Lower leg skin (tissue), 4 donors: ENCODE measurements around the gene PAK5. TPM values are rescaled to one million over a fixed set of nuclear protein-coding genes. Genes with fewer than 3 reads are reported as not detected.
"Not testable (repeated sequence)": the region's sequence is repeated elsewhere in the genome, so short reads cannot be mapped to it uniquely, and the experiment has no call there.

Experiments
- DNase-seq, 2 donors: peaks; one replicate each; pipeline ENCODE4 v3.0.0-alpha.2; 2019; ENCODE audit warnings: low spot score in 2 of 2
- H3K4me3 ChIP-seq: fragments of 200-600 bp; sonication (generic); 2 replicates; pipeline ENCODE4 v1.5.1; 2017; ENCODE audit warnings: mild to moderate bottlenecking, low read depth; ENCODE audit not compliant: poor library complexity, severe bottlenecking
- POLR2A ChIP-seq, 2 donors: fragments of 450-650 bp; IDR thresholded peaks; one replicate each; pipeline ENCODE4 v1.6.1; 2016 to 2017; ENCODE audit warnings: antibody characterized with exemption in 2 of 2, mild to moderate bottlenecking in 1 of 2, moderate library complexity in 1 of 2
- WGBS, 2 donors: methylation state at CpG; one replicate each; pipeline ENCODE4 v1.1.5; 2018; 5-methylcytosine and 5-hydroxymethylcytosine counted together
- intact Hi-C: fragments of 100-400 bp; cut with DNase I; formaldehyde crosslinking; loops from one replicate; pipeline ENCODE4 v1.15.0; 2023; ENCODE audit warnings: low total_unique reads
- total RNA-seq, 4 donors: library from RNA; depleted of rRNA; stranded (reverse); fragments of >200 nt; gene quantifications; one replicate each; pipeline ENCODE4 v1.1.0, GENCODE V29; 2016
- TF ChIP-seq, protein P1 (sequence below), 3 donors: fragments of 450-650 bp; IDR thresholded peaks; one replicate each; pipeline ENCODE4 v1.5.1; 2016; ENCODE audit warnings: antibody characterized with exemption in 3 of 3, mild to moderate bottlenecking in 3 of 3, moderate library complexity in 2 of 3

Gene PAK5
- total RNA-seq, 4 donors from 2014 or later: 0.08 to 0.46 (median 0.18) TPM

DNA sequence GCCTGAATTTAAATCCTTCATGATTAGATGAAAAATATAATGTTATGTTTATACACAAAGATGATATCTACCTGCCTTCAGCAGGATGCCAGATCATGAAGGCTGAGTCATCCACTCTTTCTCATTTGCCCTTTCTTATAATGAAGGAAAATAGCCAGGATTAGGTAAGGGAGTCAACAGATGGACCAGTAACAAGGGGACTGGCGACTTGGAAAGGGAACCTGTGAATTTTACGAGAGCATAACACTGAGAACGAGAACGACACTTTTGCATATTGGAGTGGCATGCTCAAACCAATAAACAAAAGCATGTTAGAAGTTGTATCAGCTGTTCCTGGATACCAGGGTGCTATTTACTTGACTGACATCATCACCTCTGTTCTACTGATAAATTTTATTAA lies 170.5 kb downstream of the PAK5 start:
- intact Hi-C loops: no loop called here
- TF ChIP-seq, protein P1, sequence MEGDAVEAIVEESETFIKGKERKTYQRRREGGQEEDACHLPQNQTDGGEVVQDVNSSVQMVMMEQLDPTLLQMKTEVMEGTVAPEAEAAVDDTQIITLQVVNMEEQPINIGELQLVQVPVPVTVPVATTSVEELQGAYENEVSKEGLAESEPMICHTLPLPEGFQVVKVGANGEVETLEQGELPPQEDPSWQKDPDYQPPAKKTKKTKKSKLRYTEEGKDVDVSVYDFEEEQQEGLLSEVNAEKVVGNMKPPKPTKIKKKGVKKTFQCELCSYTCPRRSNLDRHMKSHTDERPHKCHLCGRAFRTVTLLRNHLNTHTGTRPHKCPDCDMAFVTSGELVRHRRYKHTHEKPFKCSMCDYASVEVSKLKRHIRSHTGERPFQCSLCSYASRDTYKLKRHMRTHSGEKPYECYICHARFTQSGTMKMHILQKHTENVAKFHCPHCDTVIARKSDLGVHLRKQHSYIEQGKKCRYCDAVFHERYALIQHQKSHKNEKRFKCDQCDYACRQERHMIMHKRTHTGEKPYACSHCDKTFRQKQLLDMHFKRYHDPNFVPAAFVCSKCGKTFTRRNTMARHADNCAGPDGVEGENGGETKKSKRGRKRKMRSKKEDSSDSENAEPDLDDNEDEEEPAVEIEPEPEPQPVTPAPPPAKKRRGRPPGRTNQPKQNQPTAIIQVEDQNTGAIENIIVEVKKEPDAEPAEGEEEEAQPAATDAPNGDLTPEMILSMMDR (IDR thresholded peaks at IDR 0.05): no peak
- TF ChIP-seq POLR2A (IDR thresholded peaks at IDR 0.05): no peak
- no peak overlapping the region for H3K4me3 ChIP-seq
- 63 to 73% methylated on average over 4 of the region's 4 CpGs for WGBS, 2 donors
- DNase-seq: no peak

DNA sequence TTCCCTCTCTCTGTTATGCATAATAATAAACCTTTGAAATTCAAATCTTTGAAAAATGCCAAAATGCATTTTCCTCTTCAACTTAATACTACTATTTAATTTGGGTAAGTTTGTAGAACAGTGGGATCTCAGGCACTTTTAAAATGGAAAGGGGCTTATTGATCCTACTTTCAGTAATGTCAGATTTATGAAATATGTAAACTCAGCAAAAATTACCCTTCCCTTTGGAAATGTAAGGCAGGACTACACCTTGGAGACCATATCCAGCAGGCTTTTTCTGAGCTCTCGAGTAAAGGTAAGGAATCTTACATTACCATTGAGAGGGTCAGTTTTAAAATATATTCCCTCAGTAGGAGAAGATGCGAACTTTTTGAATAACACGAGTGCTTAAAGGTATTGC lies 175.5 kb downstream of the PAK5 start:
- no peak for DNase-seq
- WGBS, 2 donors: 81 to 83% methylated on average over 3 of the region's 3 CpGs
- no peak overlapping the region for H3K4me3 ChIP-seq
- intact Hi-C loops: no loop called here
- TF ChIP-seq, protein P1 (IDR thresholded peaks at IDR 0.05): no peak
- no peak for TF ChIP-seq POLR2A (IDR thresholded peaks at IDR 0.05)

DNA sequence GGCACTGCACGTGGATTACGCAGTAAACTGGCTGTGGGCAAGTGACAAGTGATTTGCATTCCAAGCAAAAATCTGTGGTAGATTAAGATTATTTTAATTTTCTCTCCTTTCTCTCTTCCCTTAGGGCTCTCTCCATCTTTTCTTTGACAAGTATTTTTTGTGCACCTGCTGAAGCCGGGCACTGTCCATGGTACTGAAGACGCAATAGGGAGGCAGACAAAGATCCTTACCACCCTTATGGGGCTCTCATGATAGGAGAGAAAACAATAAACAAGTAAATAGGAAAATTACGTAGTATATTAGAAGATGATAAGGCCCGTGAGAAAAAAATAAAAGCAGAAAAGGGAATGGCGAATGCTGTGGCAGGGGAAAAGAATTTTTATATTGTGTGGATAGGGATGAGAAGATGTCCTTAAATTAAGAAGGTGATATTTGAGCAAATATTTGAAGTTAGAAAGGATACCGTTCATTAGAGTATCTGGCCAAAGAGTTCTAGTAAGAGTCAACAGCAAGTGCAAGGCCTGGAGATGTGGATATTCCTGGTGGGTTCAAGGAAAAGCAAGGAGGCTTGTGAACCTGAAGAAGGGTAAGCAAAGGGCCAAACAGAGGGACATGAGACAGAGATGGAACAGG lies 178.5 kb downstream of the PAK5 start:
- 41 to 42% methylated on average over 8 of the region's 8 CpGs for WGBS, 2 donors
- no peak for DNase-seq
- no peak overlapping the region for H3K4me3 ChIP-seq
- TF ChIP-seq POLR2A (IDR thresholded peaks at IDR 0.05): no peak
- TF ChIP-seq, protein P1 (IDR thresholded peaks at IDR 0.05): no peak
- intact Hi-C loops: no loop called here

DNA sequence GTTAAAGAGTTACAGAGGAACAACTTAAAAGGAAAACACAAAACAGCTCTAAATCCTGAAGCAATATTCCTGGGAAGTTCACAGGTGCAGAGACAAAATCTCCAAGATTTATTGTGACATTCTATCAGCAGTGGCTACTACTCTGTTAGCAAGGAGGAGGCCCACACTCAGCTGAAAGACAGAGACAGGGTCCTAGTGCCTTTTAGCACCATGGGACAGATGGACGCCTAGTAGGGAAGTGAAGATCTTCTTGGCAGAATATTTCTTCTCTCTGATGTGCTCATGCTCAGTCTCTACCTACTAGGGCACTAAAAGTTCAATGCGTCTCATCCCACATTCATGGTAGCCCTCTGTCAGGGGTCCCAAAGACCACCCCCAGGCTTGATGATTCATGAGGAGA lies 191.1 kb downstream of the PAK5 start:
- H3K4me3 ChIP-seq: no peak overlapping the region
- 83 to 94% methylated on average over 2 of the region's 2 CpGs for WGBS, 2 donors
- DNase-seq: no peak
- TF ChIP-seq POLR2A (IDR thresholded peaks at IDR 0.05): no peak
- TF ChIP-seq, protein P1 (IDR thresholded peaks at IDR 0.05): no peak
- intact Hi-C loops: no loop called here

DNA sequence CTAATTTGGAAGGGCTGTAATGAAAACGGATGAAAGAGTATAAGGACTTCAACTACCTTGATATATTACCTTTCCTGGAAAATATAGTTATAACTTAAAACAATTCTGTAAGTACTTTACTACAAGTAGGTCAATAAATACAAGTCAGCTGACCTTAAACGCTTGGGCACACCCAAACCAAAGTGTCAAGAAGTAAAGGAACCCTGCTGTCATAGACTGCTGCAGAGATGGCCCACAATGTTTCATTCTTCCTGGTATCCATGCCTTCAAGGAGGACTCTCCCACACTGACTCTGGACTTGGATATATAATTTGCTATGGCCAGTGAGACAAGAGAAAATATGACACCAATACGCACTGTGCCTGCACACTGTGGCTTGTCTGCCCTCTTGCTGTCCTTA lies 192.5 kb downstream of the PAK5 start:
- no peak overlapping the region for H3K4me3 ChIP-seq
- intact Hi-C loops: no loop called here
- 75 to 90% methylated on average over 3 of the region's 3 CpGs for WGBS, 2 donors
- no peak for TF ChIP-seq POLR2A (IDR thresholded peaks at IDR 0.05)
- TF ChIP-seq, protein P1 (IDR thresholded peaks at IDR 0.05): no peak
- DNase-seq: no peak

DNA sequence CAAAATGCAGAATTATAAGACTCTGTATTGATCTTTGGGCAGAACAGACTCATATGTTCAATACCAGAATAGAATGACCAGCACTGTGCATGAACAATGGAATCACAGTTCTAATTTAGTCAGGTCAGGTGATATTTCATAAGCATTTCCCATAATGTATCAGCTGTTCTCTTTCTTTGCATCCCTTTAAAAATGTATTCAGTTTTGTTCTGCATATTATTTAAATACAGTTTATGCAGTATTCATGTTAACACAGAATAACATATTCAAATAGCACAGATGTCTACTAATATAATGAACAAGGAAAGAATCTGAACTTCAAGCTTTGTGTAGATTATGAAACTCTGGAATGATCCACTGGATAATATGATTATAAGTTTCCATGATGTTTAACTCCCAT lies 196.0 kb downstream of the PAK5 start:
- H3K4me3 ChIP-seq: no peak overlapping the region
- TF ChIP-seq, protein P1 (IDR thresholded peaks at IDR 0.05): no peak
- TF ChIP-seq POLR2A (IDR thresholded peaks at IDR 0.05): no peak
- DNase-seq: no peak
- intact Hi-C loops: no loop called here

DNA sequence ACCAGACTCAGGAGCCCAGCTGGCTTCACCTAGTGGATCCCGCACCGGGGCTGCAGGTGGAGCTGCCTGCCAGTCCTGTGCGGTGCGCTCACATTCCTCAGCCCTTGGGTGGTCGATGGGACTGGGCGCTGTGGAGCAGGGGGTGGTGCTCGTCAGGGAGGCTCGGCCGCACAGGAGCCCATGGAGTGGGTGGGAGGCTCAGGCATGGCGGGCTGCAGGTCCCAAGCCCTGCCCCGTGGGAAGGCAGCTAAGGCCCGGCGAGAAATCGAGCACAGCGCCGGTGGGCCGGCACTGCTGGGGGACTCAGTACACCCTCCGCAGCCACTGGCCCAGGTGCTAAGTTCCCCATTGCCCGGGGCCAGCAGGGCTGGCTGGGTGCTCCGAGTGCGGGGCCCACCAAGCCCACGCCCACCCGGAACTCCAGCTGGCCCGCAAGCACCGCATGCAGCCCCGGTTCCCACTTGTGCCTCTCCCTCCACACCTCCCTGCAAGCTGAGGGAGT lies 197.3 kb downstream of the PAK5 start:
- not testable (repeated sequence) for DNase-seq

More for the DNA sequence above, 197.3 kb downstream of the PAK5 start:
- intact Hi-C loops, H3K4me3 ChIP-seq: not testable (repeated sequence)
- 90 to 93% methylated on average over 8 to 11 of the region's 26 CpGs for WGBS, 2 donors
